ENCODE measurements around the gene THRB. TPM values are rescaled to one million over a fixed set of nuclear protein-coding genes. Genes with fewer than 3 reads are reported as not detected.

Gene THRB
- total RNA-seq, 3 donors from 2014 or later = not detected

DNA sequence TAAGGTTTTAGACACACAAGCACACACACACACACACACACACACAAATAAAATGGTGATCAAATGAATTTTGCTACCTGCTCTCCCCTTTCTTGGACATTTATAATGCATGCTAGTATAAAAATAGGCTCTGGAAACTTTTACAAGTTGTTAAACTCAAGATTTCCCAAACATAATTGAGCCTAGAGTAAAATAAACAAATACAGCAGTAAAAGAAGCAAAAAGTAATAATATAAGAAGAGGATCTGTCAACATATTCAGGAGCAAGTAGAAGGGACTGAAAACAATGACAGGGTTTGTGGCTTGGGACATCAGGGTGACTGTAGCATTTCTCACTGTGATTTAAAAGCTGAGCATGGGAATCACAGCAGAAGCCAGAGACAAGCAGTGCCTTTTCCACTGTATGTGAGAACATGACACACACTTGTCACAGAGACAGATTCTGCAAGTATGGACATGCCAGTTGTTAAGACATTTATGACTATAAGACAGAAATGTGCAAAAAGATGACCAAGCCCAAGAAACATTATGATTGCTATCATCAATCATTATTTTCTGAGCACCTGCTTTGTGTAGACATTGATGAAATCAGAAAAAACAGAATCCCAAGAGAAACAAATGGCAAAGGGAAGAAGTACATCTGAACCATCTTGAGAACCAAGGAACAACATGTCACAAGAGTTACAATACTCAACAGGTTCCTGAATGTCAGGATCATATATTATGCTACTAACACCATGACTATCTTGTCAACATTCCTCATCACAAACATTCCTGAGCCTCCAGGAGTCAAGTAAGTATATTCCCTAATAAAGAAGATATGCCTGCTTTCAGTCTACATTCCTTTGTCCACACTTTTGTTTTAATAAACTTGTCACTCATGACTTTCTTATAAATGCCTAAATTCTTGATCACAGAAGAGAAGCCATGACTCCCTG, 7.1 kb downstream of the THRB start:
- no peaks in the 10 kb centered on the region for H3K9me3 Mint-ChIP-seq
- H3K4me1 Mint-ChIP-seq (ENCODE audit: low read depth) = no peaks in the 10 kb centered on the region
- no peak for DNase-seq
- H3K36me3 Mint-ChIP-seq (ENCODE audit: insufficient read depth) = no peaks in the 10 kb centered on the region
- no peak for ATAC-seq
- peaks cover 11% of the 10 kb centered on the region for H3K27me3 Mint-ChIP-seq (ENCODE audit: low read depth)
- H3K4me3 Mint-ChIP-seq = no peak overlapping the region

GRCh38 chr3:24485511-24485910, 9.1 kb downstream of the THRB start:
- Mint-ChIP-seq H3K9me3 (no peaks in the 10 kb centered on the region), H3K36me3 (ENCODE audit: insufficient read depth) (no peaks in the 10 kb centered on the region), H3K4me1 (ENCODE audit: low read depth) (no peaks in the 10 kb centered on the region), H3K27me3 (ENCODE audit: low read depth) (no peaks in the 10 kb centered on the region), H3K4me3 (no peak overlapping the region)
- ATAC-seq (no peak), DNase-seq (no peak)

DNA sequence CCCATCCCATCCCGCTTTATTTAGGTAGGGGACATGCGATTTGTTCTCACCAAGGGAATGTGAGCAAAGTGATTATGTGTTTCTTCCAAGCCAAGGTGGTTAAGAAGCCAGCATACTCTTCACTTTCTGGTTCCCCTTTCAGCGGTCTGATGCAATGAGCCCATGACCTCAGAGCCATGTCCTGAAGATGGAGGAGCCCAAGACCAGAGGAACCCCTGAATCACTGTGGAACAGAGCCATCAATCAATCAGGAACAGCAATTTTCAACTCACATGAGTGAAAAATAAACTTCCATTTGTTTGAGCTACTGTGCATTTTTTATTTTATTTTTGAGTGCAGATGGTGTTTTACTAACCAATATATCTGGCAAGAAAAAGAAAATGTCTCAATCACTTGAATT, 10.8 kb downstream of the THRB start:
- Mint-ChIP-seq H3K36me3 (ENCODE audit: insufficient read depth) (no peaks in the 10 kb centered on the region), H3K4me3 (no peak overlapping the region), H3K9me3 (no peaks in the 10 kb centered on the region), H3K27me3 (ENCODE audit: low read depth) (no peaks in the 10 kb centered on the region), H3K4me1 (ENCODE audit: low read depth) (no peaks in the 10 kb centered on the region)
- DNase-seq (no peak), ATAC-seq (no peak)

GRCh38 chr3:24482096-24482705, 12.4 kb downstream of the THRB start:
- Mint-ChIP-seq H3K27me3 (ENCODE audit: low read depth) (no peaks in the 10 kb centered on the region), H3K9me3 (no peaks in the 10 kb centered on the region), H3K4me3 (no peak overlapping the region), H3K36me3 (ENCODE audit: insufficient read depth) (no peaks in the 10 kb centered on the region), H3K4me1 (ENCODE audit: low read depth) (no peaks in the 10 kb centered on the region)
- no peak for DNase-seq
- no peak for ATAC-seq

DNA sequence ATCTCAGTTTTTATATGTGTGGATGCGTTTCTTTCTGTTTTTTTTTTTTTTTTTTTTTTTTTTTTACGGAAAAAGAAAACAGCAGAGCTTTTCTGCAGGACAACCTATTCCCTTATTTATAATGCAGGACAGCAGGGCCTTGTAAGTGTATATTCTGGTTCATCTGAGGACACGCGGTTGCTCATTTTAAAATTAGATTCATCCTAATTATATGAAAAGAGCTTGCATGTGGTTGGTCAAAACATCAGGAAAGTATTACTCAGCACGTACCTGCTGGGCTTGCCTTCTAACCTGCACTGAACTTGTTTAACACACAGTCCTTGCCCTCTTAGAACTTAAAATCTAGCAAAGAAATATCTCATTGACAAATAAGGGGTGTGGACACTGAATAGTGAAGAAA, 13.5 kb downstream of the THRB start:
- Mint-ChIP-seq H3K9me3 (no peaks in the 10 kb centered on the region), H3K36me3 (ENCODE audit: insufficient read depth) (no peaks in the 10 kb centered on the region), H3K27me3 (ENCODE audit: low read depth) (no peaks in the 10 kb centered on the region), H3K4me3 (no peak overlapping the region), H3K4me1 (ENCODE audit: low read depth) (no peaks in the 10 kb centered on the region)
- no peak for DNase-seq
- no peak for ATAC-seq

GRCh38 chr3:24480497-24480896, 14.2 kb downstream of the THRB start:
- no peaks in the 10 kb centered on the region for H3K27me3 Mint-ChIP-seq (ENCODE audit: low read depth)
- DNase-seq (no peak), ATAC-seq (no peak)
- H3K4me3 Mint-ChIP-seq = no peak overlapping the region
- no peaks in the 10 kb centered on the region for H3K9me3 Mint-ChIP-seq
- no peaks in the 10 kb centered on the region for H3K4me1 Mint-ChIP-seq (ENCODE audit: low read depth)
- H3K36me3 Mint-ChIP-seq (ENCODE audit: insufficient read depth) = no peaks in the 10 kb centered on the region

DNA sequence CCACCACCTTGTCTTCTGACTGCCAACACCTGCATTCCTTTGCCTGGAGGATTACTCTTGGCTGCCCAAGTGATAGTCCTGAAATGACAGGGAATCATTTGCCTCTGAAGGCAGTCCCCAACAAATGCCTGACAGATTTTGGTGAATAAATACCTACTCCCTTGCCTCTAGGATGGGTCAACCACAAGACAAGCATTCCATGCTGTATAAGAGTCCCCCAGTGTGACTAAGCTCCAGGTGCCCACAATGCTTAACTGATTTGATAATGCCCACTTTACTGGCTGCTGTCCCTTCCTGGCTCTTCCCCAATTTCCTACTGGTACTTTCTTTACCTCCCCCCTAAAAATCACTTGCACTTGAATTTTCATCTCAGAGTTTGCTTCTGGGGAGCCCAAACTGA, 14.8 kb downstream of the THRB start:
- H3K27me3 Mint-ChIP-seq (ENCODE audit: low read depth) = no peaks in the 10 kb centered on the region
- no peak overlapping the region for H3K4me3 Mint-ChIP-seq
- H3K4me1 Mint-ChIP-seq (ENCODE audit: low read depth) = no peaks in the 10 kb centered on the region
- H3K36me3 Mint-ChIP-seq (ENCODE audit: insufficient read depth) = no peaks in the 10 kb centered on the region
- ATAC-seq = no peak
- no peaks in the 10 kb centered on the region for H3K9me3 Mint-ChIP-seq
- no peak for DNase-seq

GRCh38 chr3:24476871-24477656, 17.6 kb downstream of the THRB start:
- DNase-seq (no peak), ATAC-seq (no peak)
- Mint-ChIP-seq H3K27me3 (ENCODE audit: low read depth) (no peaks in the 10 kb centered on the region), H3K4me1 (ENCODE audit: low read depth) (no peaks in the 10 kb centered on the region), H3K9me3 (no peaks in the 10 kb centered on the region), H3K36me3 (ENCODE audit: insufficient read depth) (no peaks in the 10 kb centered on the region), H3K4me3 (no peak overlapping the region)

GRCh38 chr3:24475925-24476324, 18.7 kb downstream of the THRB start:
- H3K4me1 Mint-ChIP-seq (ENCODE audit: low read depth) = no peaks in the 10 kb centered on the region

DNA sequence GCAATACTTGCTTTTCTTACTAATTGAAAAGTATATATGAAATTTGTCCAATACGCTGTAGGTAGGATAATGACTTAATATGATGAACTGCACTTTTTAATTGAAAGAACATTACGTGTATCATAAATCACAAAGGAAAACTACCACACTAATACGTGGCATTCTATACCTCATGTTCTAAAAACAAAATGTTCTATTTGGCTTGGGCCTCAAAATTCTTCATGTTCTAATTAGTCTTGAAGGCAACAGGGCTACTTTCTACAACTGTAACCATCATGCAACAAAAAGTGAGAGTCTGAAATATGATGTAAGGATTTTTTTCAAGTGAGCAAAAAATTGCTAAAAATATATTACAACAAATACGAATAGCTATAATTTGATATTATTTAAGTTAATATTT, 19.8 kb downstream of the THRB start:
- ATAC-seq (no peak), DNase-seq (no peak)
- Mint-ChIP-seq H3K9me3 (no peaks in the 10 kb centered on the region), H3K4me1 (ENCODE audit: low read depth) (no peaks in the 10 kb centered on the region), H3K4me3 (no peak overlapping the region), H3K27me3 (ENCODE audit: low read depth) (no peaks in the 10 kb centered on the region), H3K36me3 (ENCODE audit: insufficient read depth) (no peaks in the 10 kb centered on the region)

More at GRCh38 chr3:24475925-24476324, 18.7 kb downstream of the THRB start:
- Mint-ChIP-seq H3K27me3 (ENCODE audit: low read depth) (no peaks in the 10 kb centered on the region), H3K4me3 (no peak overlapping the region), H3K9me3 (no peaks in the 10 kb centered on the region), H3K36me3 (ENCODE audit: insufficient read depth) (no peaks in the 10 kb centered on the region)
- ATAC-seq (no peak), DNase-seq (no peak)

- H3K36me3 Mint-ChIP-seq (ENCODE audit: insufficient read depth) = no peaks in the 10 kb centered on the region
- peaks cover 2% of the 10 kb centered on the region for H3K27me3 Mint-ChIP-seq (ENCODE audit: low read depth)
- no peak overlapping the region for H3K4me3 Mint-ChIP-seq
- DNase-seq (no peak), ATAC-seq (no peak)
- no peaks in the 10 kb centered on the region for H3K4me1 Mint-ChIP-seq (ENCODE audit: low read depth)
- H3K9me3 Mint-ChIP-seq = peaks cover 4% of the 10 kb centered on the region
Measured at GRCh38 chr3:24472358-24472757, 22.3 kb downstream of the THRB start.

GRCh38 chr3:24471486-24471885, 23.2 kb downstream of the THRB start:
- DNase-seq (no peak), ATAC-seq (no peak)
- no peaks in the 10 kb centered on the region for H3K4me1 Mint-ChIP-seq (ENCODE audit: low read depth)
- no peak overlapping the region for H3K4me3 Mint-ChIP-seq
- H3K27me3 Mint-ChIP-seq (ENCODE audit: low read depth) = peaks cover 2% of the 10 kb centered on the region
- H3K36me3 Mint-ChIP-seq (ENCODE audit: insufficient read depth) = no peaks in the 10 kb centered on the region
- peaks cover 7% of the 10 kb centered on the region for H3K9me3 Mint-ChIP-seq

DNA sequence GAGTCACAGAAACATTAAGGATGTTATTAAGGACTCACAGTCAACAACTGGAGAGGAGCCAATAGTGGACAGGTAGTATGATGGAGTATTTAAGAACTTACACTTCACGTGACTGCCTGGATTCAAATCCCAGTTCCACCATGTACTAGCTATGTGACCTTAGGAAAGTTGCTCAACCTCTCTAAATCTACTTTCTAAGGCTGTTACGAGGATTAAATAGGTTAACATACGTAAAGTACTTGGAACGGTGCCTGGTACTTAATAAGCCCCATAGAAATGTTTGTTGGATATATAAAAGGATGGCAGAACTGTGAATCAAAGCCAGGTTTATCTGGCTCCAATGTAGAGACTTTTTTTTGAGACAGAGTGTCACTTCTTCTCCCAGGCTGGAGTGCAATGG, 24.4 kb downstream of the THRB start:
- ATAC-seq (no peak), DNase-seq (no peak)
- Mint-ChIP-seq H3K36me3 (ENCODE audit: insufficient read depth) (no peaks in the 10 kb centered on the region), H3K4me1 (ENCODE audit: low read depth) (no peaks in the 10 kb centered on the region), H3K4me3 (no peak overlapping the region), H3K27me3 (ENCODE audit: low read depth) (peaks cover 2% of the 10 kb centered on the region), H3K9me3 (peaks cover 13% of the 10 kb centered on the region)

GRCh38 chr3:24464389-24464788, 30.3 kb downstream of the THRB start:
- no peak overlapping the region for H3K4me3 Mint-ChIP-seq
- no peaks in the 10 kb centered on the region for H3K36me3 Mint-ChIP-seq (ENCODE audit: insufficient read depth)
- ATAC-seq = no peak
- peaks cover 17% of the 10 kb centered on the region for H3K9me3 Mint-ChIP-seq
- DNase-seq = no peak
- H3K27me3 Mint-ChIP-seq (ENCODE audit: low read depth) = peaks cover 2% of the 10 kb centered on the region
- no peaks in the 10 kb centered on the region for H3K4me1 Mint-ChIP-seq (ENCODE audit: low read depth)

Data from activated T-cell treated with anti-CD3 and anti-CD28 coated beads, Interleukin-2, amount 50 U/mL, for 4 hours (primary cell).